H1 (cell line): ENCODE measurements around the gene PSMB9.

Experiments used
- ATF2 ChIP-seq: IDR thresholded peaks from 2 replicates; pipeline ENCODE4 v1.6.1; 2012; ENCODE audit warnings: low read length, inconsistent platforms
- BCL11A ChIP-seq, 2 experiments: IDR thresholded peaks; one replicate each; pipeline ENCODE4 v1.6.1; 2011; ENCODE audit warnings: low read depth in 2 of 2, low read length in 2 of 2, mild to moderate bottlenecking in 2 of 2
- CEBPB ChIP-seq: IDR thresholded peaks from 2 replicates; pipeline ENCODE4 v1.6.1; 2012; ENCODE audit warnings: low read depth, low read length
- CHD2 ChIP-seq: IDR thresholded peaks from 2 replicates; pipeline ENCODE4 v1.6.1; 2012; ENCODE audit warnings: low read length, improper control_type of control experiment
- CREB1 ChIP-seq: IDR thresholded peaks from 2 replicates; pipeline ENCODE4 v1.6.1; 2012; ENCODE audit warnings: inconsistent platforms
- CTCF ChIP-seq, 3 experiments: IDR thresholded peaks; 1 replicate in 2 of 3; 2 replicates in 1 of 3; pipeline versions ENCODE4 v1.5.1 to v1.6.1; 2011; ENCODE audit warnings: low read length in 3 of 3, mild to moderate bottlenecking in 3 of 3, inconsistent platforms in 2 of 3, low read depth in 1 of 3, moderate library complexity in 1 of 3; ENCODE audit not compliant: insufficient read depth in 1 of 3; ENCODE audit errors: control extremely low read depth in 1 of 3
- POLR2A ChIP-seq, 2 experiments: IDR thresholded peaks; 1 replicate in 1 of 2; 2 replicates in 1 of 2; pipeline ENCODE4 v1.6.1; 2011; ENCODE audit warnings: low read depth in 2 of 2, low read length in 2 of 2, mild to moderate bottlenecking in 2 of 2; ENCODE audit errors: control extremely low read depth in 1 of 2
- SUZ12 ChIP-seq: fragments of 200-600 bp; sonication (generic); IDR thresholded peaks from 2 replicates; pipeline ENCODE4 v1.6.1; 2012; ENCODE audit warnings: mild to moderate bottlenecking, inconsistent platforms, low read length, moderate library complexity, mixed read lengths
- TAF1 ChIP-seq: IDR thresholded peaks from 2 replicates; pipeline ENCODE4 v1.6.1; 2011; ENCODE audit warnings: mild to moderate bottlenecking, low read depth, low read length
- TF ChIP-seq, protein P1 (sequence below): IDR thresholded peaks from 2 replicates; pipeline ENCODE4 v1.6.1; 2012; ENCODE audit warnings: inconsistent platforms

- TF ChIP-seq, protein P1, sequence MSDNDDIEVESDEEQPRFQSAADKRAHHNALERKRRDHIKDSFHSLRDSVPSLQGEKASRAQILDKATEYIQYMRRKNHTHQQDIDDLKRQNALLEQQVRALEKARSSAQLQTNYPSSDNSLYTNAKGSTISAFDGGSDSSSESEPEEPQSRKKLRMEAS = no peak
- peak in 2 of 3 experiments; percentile 39 to 48; a peak in 2 of 4 replicates for TF ChIP-seq CTCF (IDR thresholded peaks at IDR 0.05; ENCODE audit: control extremely low read depth in 1 of 3, insufficient read depth in 1 of 3, low read depth in 1 of 3, low read length in 3 of 3)
- TF ChIP-seq CEBPB = no peak
- no peak for TF ChIP-seq CREB1
- no peak for TF ChIP-seq CHD2
- TF ChIP-seq POLR2A (IDR thresholded peaks at IDR 0.05; ENCODE audit: control extremely low read depth in 1 of 2, low read depth in 2 of 2, low read length in 2 of 2) = no peak
- TF ChIP-seq SUZ12 = no peak
- no peak for TF ChIP-seq TAF1
- no peak for TF ChIP-seq BCL11A (IDR thresholded peaks at IDR 0.05; ENCODE audit: low read depth in 2 of 2, low read length in 2 of 2)
- TF ChIP-seq ATF2 = no peak
These were observed 46.9 kb upstream of the PSMB9 start for GRCh38 chr6:32807020-32807580.
